ENCODE measurements around the gene TNNT1. TPM values are rescaled to one million over a fixed set of nuclear protein-coding genes. Genes with fewer than 3 reads are reported as not detected.

TNNT1 gene
- polyA plus RNA-seq, 1 donor = 10.2 TPM

- DNase-seq = no peak
- Histone ChIP-seq H3K9me3 (ENCODE audit: control insufficient read depth, low read depth, low read length) (peaks cover 6% of the 10 kb centered on the region), H3K36me3 (ENCODE audit: control insufficient read depth, insufficient read depth, low read length) (no peaks in the 10 kb centered on the region), H3K4me1 (ENCODE audit: control insufficient read depth, insufficient read depth, low read length) (peaks cover 7% of the 10 kb centered on the region), H3K27me3 (ENCODE audit: control insufficient read depth, insufficient read depth, low read length) (peaks cover 78% of the 10 kb centered on the region), H3K27ac (ENCODE audit: low read length) (no peak overlapping the region), H3K4me3 (ENCODE audit: low read length) (no peak overlapping the region)
- WGBS (ENCODE audit: insufficient coverage, low lambda C conversion rate) = 90% methylated on average over 2 of the region's 5 CpGs
Observed at GRCh38 chr19:55171440-55171839, 22.4 kb upstream of the TNNT1 start.

- WGBS (ENCODE audit: insufficient coverage, low lambda C conversion rate) = 80% methylated on average over 1 of the region's 4 CpGs
- H3K27me3 ChIP-seq (ENCODE audit: control insufficient read depth, insufficient read depth, low read length) = peaks cover 58% of the 10 kb centered on the region
Observed at GRCh38 chr19:55169136-55169535, 20.1 kb upstream of the TNNT1 start.

GRCh38 chr19:55166530-55167268, 17.7 kb upstream of the TNNT1 start, which contains the start of gene DNAAF3:
TSS of gene DNAAF3 (minus strand) at chr19:55166613. CDS start at chr19:55166413, 200 bp downstream.
- H3K27ac ChIP-seq (ENCODE audit: low read length) = no peak within 1 kb of the TSS

More at GRCh38 chr19:55169136-55169535, 20.1 kb upstream of the TNNT1 start:
- no peak overlapping the region for H3K4me3 ChIP-seq (ENCODE audit: low read length)
- no peaks in the 10 kb centered on the region for H3K36me3 ChIP-seq (ENCODE audit: control insufficient read depth, insufficient read depth, low read length)
- peaks cover 7% of the 10 kb centered on the region for H3K4me1 ChIP-seq (ENCODE audit: control insufficient read depth, insufficient read depth, low read length)
- H3K9me3 ChIP-seq (ENCODE audit: control insufficient read depth, low read depth, low read length) = peaks cover 4% of the 10 kb centered on the region
- DNase-seq = no peak
- H3K27ac ChIP-seq (ENCODE audit: low read length) = no peak overlapping the region

GRCh38 chr19:55165952-55166529, 17.0 kb upstream of the TNNT1 start:
- peaks cover 50% of the 10 kb centered on the region for H3K27me3 ChIP-seq (ENCODE audit: control insufficient read depth, insufficient read depth, low read length)
- peak overlapping the region; percentile 51 for H3K4me3 ChIP-seq (ENCODE audit: low read length)
- peaks cover 7% of the 10 kb centered on the region for H3K4me1 ChIP-seq (ENCODE audit: control insufficient read depth, insufficient read depth, low read length)
- peak; percentile 70 to 78 for DNase-seq
- no peak overlapping the region for H3K27ac ChIP-seq (ENCODE audit: low read length)
- no peaks in the 10 kb centered on the region for H3K36me3 ChIP-seq (ENCODE audit: control insufficient read depth, insufficient read depth, low read length)
- WGBS (ENCODE audit: insufficient coverage, low lambda C conversion rate) = no CpG with 5 or more reads among the region's 34 CpGs
- H3K9me3 ChIP-seq (ENCODE audit: control insufficient read depth, low read depth, low read length) = peaks cover 11% of the 10 kb centered on the region

More at GRCh38 chr19:55166530-55167268, 17.7 kb upstream of the TNNT1 start, which contains the start of gene DNAAF3:
- peaks cover 6% of the 10 kb centered on the region for H3K9me3 ChIP-seq (ENCODE audit: control insufficient read depth, low read depth, low read length)
- peaks cover 49% of the 10 kb centered on the region for H3K27me3 ChIP-seq (ENCODE audit: control insufficient read depth, insufficient read depth, low read length)
- peak within 1 kb of the TSS; percentile 51 for H3K4me3 ChIP-seq (ENCODE audit: low read length)
- peak; percentile 95 to 96 for DNase-seq
- H3K4me1 ChIP-seq (ENCODE audit: control insufficient read depth, insufficient read depth, low read length) = peaks cover 7% of the 10 kb centered on the region
- WGBS (ENCODE audit: insufficient coverage, low lambda C conversion rate) = 0% methylated on average over 4 of the region's 33 CpGs
- H3K36me3 ChIP-seq (ENCODE audit: control insufficient read depth, insufficient read depth, low read length) = no peaks in the 10 kb centered on the region

GRCh38 chr19:55161571-55162322, 12.7 kb upstream of the TNNT1 start:
- Histone ChIP-seq H3K9me3 (ENCODE audit: control insufficient read depth, low read depth, low read length) (peaks cover 18% of the 10 kb centered on the region), H3K27ac (ENCODE audit: low read length) (no peak overlapping the region), H3K27me3 (ENCODE audit: control insufficient read depth, insufficient read depth, low read length) (peaks cover 64% of the 10 kb centered on the region), H3K4me1 (ENCODE audit: control insufficient read depth, insufficient read depth, low read length) (peaks cover 4% of the 10 kb centered on the region), H3K4me3 (ENCODE audit: low read length) (no peak overlapping the region), H3K36me3 (ENCODE audit: control insufficient read depth, insufficient read depth, low read length) (no peaks in the 10 kb centered on the region)
- no CpG with 5 or more reads among the region's 61 CpGs for WGBS (ENCODE audit: insufficient coverage, low lambda C conversion rate)
- DNase-seq = no peak

- H3K4me3 ChIP-seq (ENCODE audit: low read length) = no peak overlapping the region
- peaks cover 8% of the 10 kb centered on the region for H3K4me1 ChIP-seq (ENCODE audit: control insufficient read depth, insufficient read depth, low read length)
- H3K27ac ChIP-seq (ENCODE audit: low read length) = no peak overlapping the region
- no peaks in the 10 kb centered on the region for H3K36me3 ChIP-seq (ENCODE audit: control insufficient read depth, insufficient read depth, low read length)
- H3K9me3 ChIP-seq (ENCODE audit: control insufficient read depth, low read depth, low read length) = peaks cover 18% of the 10 kb centered on the region
- peaks cover 69% of the 10 kb centered on the region for H3K27me3 ChIP-seq (ENCODE audit: control insufficient read depth, insufficient read depth, low read length)
- no CpG with 5 or more reads among the region's 32 CpGs for WGBS (ENCODE audit: insufficient coverage, low lambda C conversion rate)
- DNase-seq = no peak
Observed at GRCh38 chr19:55160986-55161365, 12.0 kb upstream of the TNNT1 start.

GRCh38 chr19:55160128-55160985, 11.4 kb upstream of the TNNT1 start:
- Histone ChIP-seq H3K4me3 (ENCODE audit: low read length) (no peak overlapping the region), H3K9me3 (ENCODE audit: control insufficient read depth, low read depth, low read length) (peaks cover 16% of the 10 kb centered on the region), H3K4me1 (ENCODE audit: control insufficient read depth, insufficient read depth, low read length) (peaks cover 8% of the 10 kb centered on the region), H3K36me3 (ENCODE audit: control insufficient read depth, insufficient read depth, low read length) (no peaks in the 10 kb centered on the region), H3K27me3 (ENCODE audit: control insufficient read depth, insufficient read depth, low read length) (peaks cover 71% of the 10 kb centered on the region), H3K27ac (ENCODE audit: low read length) (no peak overlapping the region)
- no CpG with 5 or more reads among the region's 33 CpGs for WGBS (ENCODE audit: insufficient coverage, low lambda C conversion rate)
- DNase-seq = peak; percentile 84 to 87

- no peak overlapping the region for H3K4me3 ChIP-seq (ENCODE audit: low read length)
- 83% methylated on average over 3 of the region's 18 CpGs for WGBS (ENCODE audit: insufficient coverage, low lambda C conversion rate)
- H3K27ac ChIP-seq (ENCODE audit: low read length) = no peak overlapping the region
- H3K27me3 ChIP-seq (ENCODE audit: control insufficient read depth, insufficient read depth, low read length) = peaks cover 71% of the 10 kb centered on the region
- H3K9me3 ChIP-seq (ENCODE audit: control insufficient read depth, low read depth, low read length) = peaks cover 16% of the 10 kb centered on the region
- no peaks in the 10 kb centered on the region for H3K36me3 ChIP-seq (ENCODE audit: control insufficient read depth, insufficient read depth, low read length)
- H3K4me1 ChIP-seq (ENCODE audit: control insufficient read depth, insufficient read depth, low read length) = peaks cover 8% of the 10 kb centered on the region
- no peak for DNase-seq
Observed at GRCh38 chr19:55158848-55159749, 10.1 kb upstream of the TNNT1 start.

- no CpG with 5 or more reads among the region's 4 CpGs for WGBS (ENCODE audit: insufficient coverage, low lambda C conversion rate)
Observed at GRCh38 chr19:55158423-55158822, 9.4 kb upstream of the TNNT1 start.

More at GRCh38 chr19:55158423-55158822, 9.4 kb upstream of the TNNT1 start:
- Histone ChIP-seq H3K36me3 (ENCODE audit: control insufficient read depth, insufficient read depth, low read length) (no peaks in the 10 kb centered on the region), H3K4me3 (ENCODE audit: low read length) (no peak overlapping the region), H3K4me1 (ENCODE audit: control insufficient read depth, insufficient read depth, low read length) (peaks cover 8% of the 10 kb centered on the region), H3K27me3 (ENCODE audit: control insufficient read depth, insufficient read depth, low read length) (peaks cover 71% of the 10 kb centered on the region), H3K9me3 (ENCODE audit: control insufficient read depth, low read depth, low read length) (peaks cover 16% of the 10 kb centered on the region), H3K27ac (ENCODE audit: low read length) (no peak overlapping the region)
- no peak for DNase-seq

Measured in large intestine (tissue), 3 donors.